Measurements from ENCODE around the gene PLEKHA5.

DNA sequence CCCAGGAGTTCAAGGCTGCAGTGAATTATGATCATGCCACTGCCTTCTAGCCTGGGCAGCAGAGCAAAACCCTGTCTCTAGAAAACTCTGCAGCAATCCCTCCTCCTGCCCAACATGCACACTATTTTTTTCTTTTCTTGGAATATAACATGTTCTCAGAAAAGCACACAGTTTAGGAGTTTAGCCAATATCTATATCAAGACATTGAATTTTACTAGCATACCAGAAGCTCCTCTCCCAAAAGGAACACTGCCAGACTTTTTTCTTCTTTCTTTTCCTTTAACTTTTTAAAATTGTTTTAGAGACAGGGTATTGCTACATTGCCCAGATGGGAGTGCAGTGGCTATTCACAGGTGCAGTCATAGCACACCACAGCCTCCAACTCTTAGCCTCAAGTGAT, 202.7 kb downstream of the PLEKHA5 start:
- no peak for TF ChIP-seq EP300 (IDR thresholded peaks at IDR 0.05; ENCODE audit: borderline replicate concordance in 1 of 2, low read depth in 1 of 2, low read length in 1 of 2)
- TF ChIP-seq, protein P1, sequence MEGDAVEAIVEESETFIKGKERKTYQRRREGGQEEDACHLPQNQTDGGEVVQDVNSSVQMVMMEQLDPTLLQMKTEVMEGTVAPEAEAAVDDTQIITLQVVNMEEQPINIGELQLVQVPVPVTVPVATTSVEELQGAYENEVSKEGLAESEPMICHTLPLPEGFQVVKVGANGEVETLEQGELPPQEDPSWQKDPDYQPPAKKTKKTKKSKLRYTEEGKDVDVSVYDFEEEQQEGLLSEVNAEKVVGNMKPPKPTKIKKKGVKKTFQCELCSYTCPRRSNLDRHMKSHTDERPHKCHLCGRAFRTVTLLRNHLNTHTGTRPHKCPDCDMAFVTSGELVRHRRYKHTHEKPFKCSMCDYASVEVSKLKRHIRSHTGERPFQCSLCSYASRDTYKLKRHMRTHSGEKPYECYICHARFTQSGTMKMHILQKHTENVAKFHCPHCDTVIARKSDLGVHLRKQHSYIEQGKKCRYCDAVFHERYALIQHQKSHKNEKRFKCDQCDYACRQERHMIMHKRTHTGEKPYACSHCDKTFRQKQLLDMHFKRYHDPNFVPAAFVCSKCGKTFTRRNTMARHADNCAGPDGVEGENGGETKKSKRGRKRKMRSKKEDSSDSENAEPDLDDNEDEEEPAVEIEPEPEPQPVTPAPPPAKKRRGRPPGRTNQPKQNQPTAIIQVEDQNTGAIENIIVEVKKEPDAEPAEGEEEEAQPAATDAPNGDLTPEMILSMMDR (IDR thresholded peaks at IDR 0.05): no peak
- TF ChIP-seq, protein P2, sequence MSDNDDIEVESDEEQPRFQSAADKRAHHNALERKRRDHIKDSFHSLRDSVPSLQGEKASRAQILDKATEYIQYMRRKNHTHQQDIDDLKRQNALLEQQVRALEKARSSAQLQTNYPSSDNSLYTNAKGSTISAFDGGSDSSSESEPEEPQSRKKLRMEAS (IDR thresholded peaks at IDR 0.05; ENCODE audit: low read depth): no peak
- no peak for TF ChIP-seq NRF1 (IDR thresholded peaks at IDR 0.05; ENCODE audit: low read depth, low read length)
- no peak for TF ChIP-seq RAD21 (IDR thresholded peaks at IDR 0.05; ENCODE audit: low read length)
- no peak for TF ChIP-seq YY1 (IDR thresholded peaks at IDR 0.05; ENCODE audit: low read depth)
- no peak for TF ChIP-seq EZH2phosphoT487 (IDR thresholded peaks at IDR 0.05; ENCODE audit: borderline replicate concordance, low read depth)
- no peak for TF ChIP-seq POLR2AphosphoS5 (IDR thresholded peaks at IDR 0.05; ENCODE audit: low read depth, low read length)
- TF ChIP-seq, protein P3, sequence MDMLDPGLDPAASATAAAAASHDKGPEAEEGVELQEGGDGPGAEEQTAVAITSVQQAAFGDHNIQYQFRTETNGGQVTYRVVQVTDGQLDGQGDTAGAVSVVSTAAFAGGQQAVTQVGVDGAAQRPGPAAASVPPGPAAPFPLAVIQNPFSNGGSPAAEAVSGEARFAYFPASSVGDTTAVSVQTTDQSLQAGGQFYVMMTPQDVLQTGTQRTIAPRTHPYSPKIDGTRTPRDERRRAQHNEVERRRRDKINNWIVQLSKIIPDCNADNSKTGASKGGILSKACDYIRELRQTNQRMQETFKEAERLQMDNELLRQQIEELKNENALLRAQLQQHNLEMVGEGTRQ (IDR thresholded peaks at IDR 0.05; ENCODE audit: borderline replicate concordance, low read depth, low read length): no peak
- no peak for TF ChIP-seq MXI1 (IDR thresholded peaks at IDR 0.05; ENCODE audit: low read depth, low read length)
